ENCODE measurements around the gene RNF150.

GRCh38 chr4:140818433-140818832 lies 314.8 kb downstream of the RNF150 start:
- TF ChIP-seq POLR2A (IDR thresholded peaks at IDR 0.05): no peak
- TF ChIP-seq, protein P1, sequence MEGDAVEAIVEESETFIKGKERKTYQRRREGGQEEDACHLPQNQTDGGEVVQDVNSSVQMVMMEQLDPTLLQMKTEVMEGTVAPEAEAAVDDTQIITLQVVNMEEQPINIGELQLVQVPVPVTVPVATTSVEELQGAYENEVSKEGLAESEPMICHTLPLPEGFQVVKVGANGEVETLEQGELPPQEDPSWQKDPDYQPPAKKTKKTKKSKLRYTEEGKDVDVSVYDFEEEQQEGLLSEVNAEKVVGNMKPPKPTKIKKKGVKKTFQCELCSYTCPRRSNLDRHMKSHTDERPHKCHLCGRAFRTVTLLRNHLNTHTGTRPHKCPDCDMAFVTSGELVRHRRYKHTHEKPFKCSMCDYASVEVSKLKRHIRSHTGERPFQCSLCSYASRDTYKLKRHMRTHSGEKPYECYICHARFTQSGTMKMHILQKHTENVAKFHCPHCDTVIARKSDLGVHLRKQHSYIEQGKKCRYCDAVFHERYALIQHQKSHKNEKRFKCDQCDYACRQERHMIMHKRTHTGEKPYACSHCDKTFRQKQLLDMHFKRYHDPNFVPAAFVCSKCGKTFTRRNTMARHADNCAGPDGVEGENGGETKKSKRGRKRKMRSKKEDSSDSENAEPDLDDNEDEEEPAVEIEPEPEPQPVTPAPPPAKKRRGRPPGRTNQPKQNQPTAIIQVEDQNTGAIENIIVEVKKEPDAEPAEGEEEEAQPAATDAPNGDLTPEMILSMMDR (IDR thresholded peaks at IDR 0.05): no peak

All from adrenal gland (tissue), 5 donors.